Subcutaneous adipose tissue (tissue), 4 donors: ENCODE data around the gene CCDC149. TPM values are rescaled to one million over a fixed set of nuclear protein-coding genes. Genes with fewer than 3 reads are reported as not detected.

Experiments used
- CTCF ChIP-seq: fragments of 450-650 bp; IDR thresholded peaks from one replicate; pipeline ENCODE4 v1.5.1; 2016; ENCODE audit warnings: low read depth, mild to moderate bottlenecking, control low read depth, antibody characterized with exemption, moderate library complexity
- total RNA-seq, 4 donors: library from RNA; depleted of rRNA; stranded (reverse); fragments of >200 nt; gene quantifications; one replicate each; pipeline ENCODE4 v1.1.0, GENCODE V29; 2016

Gene CCDC149
- total RNA-seq, 4 donors from 2014 or later = 15.5 to 20.3 (median 18.0) TPM

- no peak for TF ChIP-seq CTCF
Observed at GRCh38 chr4:24896056-24896455, 16.8 kb downstream of the CCDC149 start.

GRCh38 chr4:24895461-24895860, 17.4 kb downstream of the CCDC149 start:
- no peak for TF ChIP-seq CTCF

- no peak for TF ChIP-seq CTCF
Observed at GRCh38 chr4:24894846-24895245, 18.0 kb downstream of the CCDC149 start.

- TF ChIP-seq CTCF = no peak
Observed at GRCh38 chr4:24894243-24894642, 18.6 kb downstream of the CCDC149 start.

- no peak for TF ChIP-seq CTCF
Observed at GRCh38 chr4:24892778-24893177, 20.1 kb downstream of the CCDC149 start.

GRCh38 chr4:24892278-24892677, 20.6 kb downstream of the CCDC149 start:
- TF ChIP-seq CTCF = no peak

GRCh38 chr4:24890561-24891126, 22.2 kb downstream of the CCDC149 start:
- TF ChIP-seq CTCF = no peak
